Measurements from ENCODE around the gene CCNL1.

The CCNL1 gene

GRCh38 chr3:157160658-157161424 is 894 bp upstream of the CCNL1 start:
- no peak for TF ChIP-seq JUND (IDR thresholded peaks at IDR 0.05; ENCODE audit: low read depth)
- in situ Hi-C loops (cut with HindIII; ENCODE audit: low pct_unique_long_range_greater_than_20kb, low sequenced_read_pairs) = no loop called here
- peak in 1 of 2 experiments; percentile 80 for DNase-seq (ENCODE audit: low read depth in 1 of 2, low spot score in 1 of 2)

GRCh38 chr3:157159037-157159761 is 748 bp downstream of the CCNL1 start:
- in situ Hi-C loops (cut with HindIII; ENCODE audit: low pct_unique_long_range_greater_than_20kb, low sequenced_read_pairs) = no loop called here
- DNase-seq (ENCODE audit: low read depth in 1 of 2, low spot score in 1 of 2) = peak in 1 of 2 experiments; percentile 78
- TF ChIP-seq JUND (IDR thresholded peaks at IDR 0.05; ENCODE audit: low read depth) = no peak

- DNase-seq (ENCODE audit: low read depth in 1 of 2, low spot score in 1 of 2) = no peak
- TF ChIP-seq JUND (IDR thresholded peaks at IDR 0.05; ENCODE audit: low read depth) = no peak
- in situ Hi-C loops (cut with HindIII; ENCODE audit: low pct_unique_long_range_greater_than_20kb, low sequenced_read_pairs) = no loop called here
These were observed 2.1 kb downstream of the CCNL1 start for GRCh38 chr3:157157836-157158235.

- DNase-seq (ENCODE audit: low read depth in 1 of 2, low spot score in 1 of 2) = no peak
- in situ Hi-C loops (cut with HindIII; ENCODE audit: low pct_unique_long_range_greater_than_20kb, low sequenced_read_pairs) = no loop called here
- no peak for TF ChIP-seq JUND (IDR thresholded peaks at IDR 0.05; ENCODE audit: low read depth)
These were observed 2.9 kb downstream of the CCNL1 start for GRCh38 chr3:157156837-157157635.

GRCh38 chr3:157155591-157155990 is 4.4 kb downstream of the CCNL1 start:
- no peak for TF ChIP-seq JUND (IDR thresholded peaks at IDR 0.05; ENCODE audit: low read depth)
- in situ Hi-C loops (cut with HindIII; ENCODE audit: low pct_unique_long_range_greater_than_20kb, low sequenced_read_pairs) = no loop called here
- DNase-seq (ENCODE audit: low read depth in 1 of 2, low spot score in 1 of 2) = no peak

GRCh38 chr3:157154563-157155330 is 5.2 kb downstream of the CCNL1 start:
- TF ChIP-seq JUND (IDR thresholded peaks at IDR 0.05; ENCODE audit: low read depth) = no peak
- no peak for DNase-seq (ENCODE audit: low read depth in 1 of 2, low spot score in 1 of 2)
- in situ Hi-C loops (cut with HindIII; ENCODE audit: low pct_unique_long_range_greater_than_20kb, low sequenced_read_pairs) = no loop called here

GRCh38 chr3:157152930-157153329 is 7.0 kb downstream of the CCNL1 start:
- DNase-seq (ENCODE audit: low read depth in 1 of 2, low spot score in 1 of 2) = no peak
- TF ChIP-seq JUND (IDR thresholded peaks at IDR 0.05; ENCODE audit: low read depth) = no peak
- in situ Hi-C loops (cut with HindIII; ENCODE audit: low pct_unique_long_range_greater_than_20kb, low sequenced_read_pairs) = no loop called here

GRCh38 chr3:157152438-157152837 is 7.5 kb downstream of the CCNL1 start:
- DNase-seq (ENCODE audit: low read depth in 1 of 2, low spot score in 1 of 2) = no peak
- TF ChIP-seq JUND (IDR thresholded peaks at IDR 0.05; ENCODE audit: low read depth) = no peak
- in situ Hi-C loops (cut with HindIII; ENCODE audit: low pct_unique_long_range_greater_than_20kb, low sequenced_read_pairs) = no loop called here

GRCh38 chr3:157151627-157152026 is 8.3 kb downstream of the CCNL1 start:
- no peak for TF ChIP-seq JUND (IDR thresholded peaks at IDR 0.05; ENCODE audit: low read depth)
- DNase-seq (ENCODE audit: low read depth in 1 of 2, low spot score in 1 of 2) = no peak
- in situ Hi-C loops (cut with HindIII; ENCODE audit: low pct_unique_long_range_greater_than_20kb, low sequenced_read_pairs) = no loop called here

GRCh38 chr3:157151151-157151550 is 8.8 kb downstream of the CCNL1 start:
- in situ Hi-C loops (cut with HindIII; ENCODE audit: low pct_unique_long_range_greater_than_20kb, low sequenced_read_pairs) = no loop called here
- no peak for TF ChIP-seq JUND (IDR thresholded peaks at IDR 0.05; ENCODE audit: low read depth)
- DNase-seq (ENCODE audit: low read depth in 1 of 2, low spot score in 1 of 2) = no peak

GRCh38 chr3:157149136-157149696 is 10.7 kb downstream of the CCNL1 start:
- in situ Hi-C loops (cut with HindIII; ENCODE audit: low pct_unique_long_range_greater_than_20kb, low sequenced_read_pairs) = no loop called here
- TF ChIP-seq JUND (IDR thresholded peaks at IDR 0.05; ENCODE audit: low read depth) = no peak
- no peak for DNase-seq (ENCODE audit: low read depth in 1 of 2, low spot score in 1 of 2)
